Measurements from ENCODE around the gene NAT16. TPM values are rescaled to one million over a fixed set of nuclear protein-coding genes. Genes with fewer than 3 reads are reported as not detected.

Gene NAT16
- total and polyA plus RNA-seq, 2 of the 4 experiments (the other 2 are of a cell fraction), result 0.05 TPM; not detected in 1

- peak overlapping the region; percentile 62 for H2AK9ac ChIP-seq (replicated peaks; ENCODE audit: low read depth, low read length, poor library complexity)
- H4K8ac ChIP-seq (ENCODE audit: low read depth in 2 of 2, low read length in 2 of 2), result peak overlapping the region; percentile 38 to 91
- H3K9ac ChIP-seq (ENCODE audit: low read depth, low read length), result peak overlapping the region; percentile 68
- peak overlapping the region; percentile 69 for H4K5ac ChIP-seq (ENCODE audit: low read depth, low read length)
- H3K79me1 ChIP-seq (ENCODE audit: low read depth in 1 of 2, low read length in 2 of 2), result peaks cover 25 to 64% of the 10 kb centered on the region in 2 experiments
- peak overlapping the region; percentile 74; the same call in 1 of the 2 replicates for H3K23ac ChIP-seq (ENCODE audit: low read depth, low read length)
- no peak overlapping the region for H2BK15ac ChIP-seq (ENCODE audit: low read depth, low read length)
- H3K27ac ChIP-seq (ENCODE audit: insufficient read depth, low read length), result peak overlapping the region; percentile 54
- H3K4ac ChIP-seq (ENCODE audit: low read depth, low read length), result peak overlapping the region; percentile 86
- intact Hi-C loops (cut with micrococcal nuclease) (loop anchor here (2.0 kb wide), 1 partner anchor 26 kb away; the partner anchor contains the start of gene FIS1), in situ Hi-C loops (cut with MboI; ENCODE audit: low sequenced_read_pairs) (no loop called here), dilution Hi-C loops (cut with HindIII; ENCODE audit: low sequenced_read_pairs, unreplicated experiment) (no loop called here)
- CTCF ChIA-PET, result interaction anchor here (1.2 to 3.0 kb wide), 4 partner anchors 25 to 74 kb away, joined by 3 to 8 read pairs (median 6); no protein-coding TSS in a partner anchor
- peak overlapping the region; percentile 15 for H2BK5ac ChIP-seq (ENCODE audit: low read depth, low read length, poor library complexity, severe bottlenecking)
- H2BK20ac ChIP-seq (ENCODE audit: low read depth, low read length), result no peak overlapping the region
- DNase-seq (peak; percentile 7), ATAC-seq (ENCODE audit: low read depth) (0 out of 2 replicates have a peak, but pooled peaks have one; percentile 0)
- H3K18ac ChIP-seq (ENCODE audit: low read depth, low read length), result 0 out of 2 replicates have a peak overlapping the region, but pooled peaks have one; percentile 10
- no peak overlapping the region for H2BK120ac ChIP-seq (ENCODE audit: low read depth, low read length)
- H3K4me3 ChIP-seq (ENCODE audit: insufficient read depth, low read depth, low read length), result peak overlapping the region; percentile 70
- peak overlapping the region; percentile 95 for H3K4me2 ChIP-seq (ENCODE audit: low read depth, low read length)
- H3K27me3 ChIP-seq (ENCODE audit: control insufficient read depth, insufficient read depth, low read length), result no peaks in the 10 kb centered on the region
- H4K91ac ChIP-seq (ENCODE audit: insufficient read depth, low read depth, low read length), result no peak overlapping the region; the same call in 1 of the 2 replicates
- peaks cover 6% of the 10 kb centered on the region for H3K9me1 ChIP-seq (ENCODE audit: insufficient read depth, low read length)
- H4K20me1 ChIP-seq (ENCODE audit: insufficient read depth, low read length), result peaks cover 8% of the 10 kb centered on the region; the same call in 1 of the 2 replicates
- H3K36me3 ChIP-seq (ENCODE audit: control insufficient read depth, insufficient read depth, low read length), result peaks cover 21% of the 10 kb centered on the region
- H3K14ac ChIP-seq (replicated peaks; ENCODE audit: low read depth, low read length), result peak overlapping the region; percentile 82
- peak overlapping the region; percentile 62 for H2AK5ac ChIP-seq (ENCODE audit: low read depth, low read length)
- TSS peak; percentile 85 for BruUV-seq (replicated peaks)
- POLR2A ChIA-PET (ENCODE audit: unreplicated experiment), result interaction anchor here (0.6 to 1.6 kb wide), 3 partner anchors 11 to 92 kb away, joined by 3 to 7 read pairs (median 5); partner anchors contain the start of gene SERPINE1
- peaks cover 9% of the 10 kb centered on the region for H3K4me1 ChIP-seq (ENCODE audit: control insufficient read depth, insufficient read depth, low read length)
- peak overlapping the region; percentile 87 for H2AFZ ChIP-seq (replicated peaks; ENCODE audit: low read length, poor library complexity)
- H3K9me3 ChIP-seq (ENCODE audit: control insufficient read depth, insufficient read depth, low read length), result no peaks in the 10 kb centered on the region
- TF ChIP-seq MXI1 (IDR thresholded peaks at IDR 0.05; ENCODE audit: borderline replicate concordance, low read depth, low read length), result peak; percentile 30; the same call in 1 of the 2 replicates
- no peak for TF ChIP-seq NFE2L2 (IDR thresholded peaks at IDR 0.05; ENCODE audit: low read depth, low read length)
- TF ChIP-seq BHLHE40 (IDR thresholded peaks at IDR 0.05; ENCODE audit: low read depth, low read length), result peak; percentile 28; the same call in 1 of the 2 replicates
- peak overlapping the region; percentile 21; the same call in 1 of the 2 replicates for H3K56ac ChIP-seq (ENCODE audit: extremely low read depth, insufficient read depth, low read length)
- 0% methylated on average over 3 of the region's 26 CpGs; no CpG with 5 or more reads in 1 of the 2 experiments for WGBS, 2 experiments (ENCODE audit: extremely low coverage in 2 of 2, insufficient read length in 1 of 2)
Measured at GRCh38 chr7:101218236-101219125, 38.4 kb upstream of the NAT16 start.
